Cerebellar nuclear complex (tissue), 1 donor: ENCODE data around the gene CADPS.

ENCODE experiments used
- DNase-seq, 2 experiments: peaks; one replicate each; lab custom pipeline; 2025; lab: John Stamatoyannopoulos, UW

Gene CADPS

GRCh38 chr3:62874711-62875557 lies at the start of gene CADPS:
Gene CADPS, minus strand, starts transcription at chr3:62875416. Its CDS starts 387 bp downstream, at chr3:62875029.
- peak; percentile 12 to 64 for DNase-seq

- DNase-seq, result no peak
Observed at GRCh38 chr3:62923066-62923465, 47.9 kb upstream of the CADPS start.

GRCh38 chr3:62922326-62922725 lies 47.1 kb upstream of the CADPS start:
- no peak for DNase-seq

GRCh38 chr3:62920466-62920784 lies 45.2 kb upstream of the CADPS start:
- no peak for DNase-seq

GRCh38 chr3:62919784-62920465 lies 44.7 kb upstream of the CADPS start:
- no peak for DNase-seq

- no peak for DNase-seq
Observed at GRCh38 chr3:62918777-62919176, 43.6 kb upstream of the CADPS start.

- no peak for DNase-seq
Observed at GRCh38 chr3:62918131-62918530, 42.9 kb upstream of the CADPS start.

- no peak for DNase-seq
Observed at GRCh38 chr3:62911526-62911925, 36.3 kb upstream of the CADPS start.

- no peak for DNase-seq
Observed at GRCh38 chr3:62905331-62905730, 30.1 kb upstream of the CADPS start.

GRCh38 chr3:62898530-62899496 lies 23.6 kb upstream of the CADPS start:
- no peak for DNase-seq

GRCh38 chr3:62895901-62896300 lies 20.7 kb upstream of the CADPS start:
- DNase-seq, result no peak

- no peak for DNase-seq
Observed at GRCh38 chr3:62892951-62893350, 17.7 kb upstream of the CADPS start.

GRCh38 chr3:62892045-62892444 lies 16.8 kb upstream of the CADPS start:
- DNase-seq, result no peak

- no peak for DNase-seq
Observed at GRCh38 chr3:62888778-62889177, 13.6 kb upstream of the CADPS start.

- DNase-seq, result no peak
Observed at GRCh38 chr3:62888180-62888579, 13.0 kb upstream of the CADPS start.

- no peak for DNase-seq
Observed at GRCh38 chr3:62885136-62885535, 9.9 kb upstream of the CADPS start.

GRCh38 chr3:62884096-62884870 lies 9.1 kb upstream of the CADPS start:
- DNase-seq, result no peak

- no peak for DNase-seq
Observed at GRCh38 chr3:62882676-62883200, 7.5 kb upstream of the CADPS start.

- no peak for DNase-seq
Observed at GRCh38 chr3:62876064-62876463, 848 bp upstream of the CADPS start.

GRCh38 chr3:62875558-62876002 lies 364 bp upstream of the CADPS start:
- no peak for DNase-seq
